WTC11 (cell line): ENCODE measurements around the gene PDIA2. TPM values are rescaled to one million over a fixed set of nuclear protein-coding genes. Genes with fewer than 3 reads are reported as not detected.
A peak's percentile ranks its signal among the peaks of the same experiment; 100 is the strongest.

Source experiments
- ATAC-seq: fragments of 200-7000 bp; cut with Tn5 transposase; 2 replicates; pipeline ENCODE4 v1.10.0; 2021; ENCODE audit warnings: mild to moderate bottlenecking, moderate library complexity
- CTCF ChIA-PET: fragments of 300-600 bp; sonication (Branson Sonifier 250); formaldehyde crosslinking; loops from one replicate; lab custom pipeline; 2021; ENCODE audit warnings: antibody characterized with exemption; lab: Charles Lee
- POLR2A ChIA-PET: fragments of 350-600 bp; sonication (Branson Sonifier 250); formaldehyde crosslinking; loops from one replicate; lab custom pipeline; 2021; ENCODE audit warnings: antibody characterized with exemption; lab: Charles Lee
- DNase-seq: peaks from one replicate; pipeline ENCODE4 v3.0.0; 2021; ENCODE audit warnings: low spot score
- H3K27ac Mint-ChIP-seq: 2 replicates; pipeline ENCODE4 v1.8.0; 2021; ENCODE audit warnings: mixed read lengths
- H3K27me3 Mint-ChIP-seq: 2 replicates; pipeline ENCODE4 v1.8.0; 2021; ENCODE audit warnings: low read depth, mild to moderate bottlenecking, moderate library complexity, mixed read lengths
- H3K36me3 Mint-ChIP-seq: 2 replicates; pipeline ENCODE4 v1.8.0; 2021; ENCODE audit warnings: mixed read lengths
- H3K4me1 Mint-ChIP-seq: 2 replicates; pipeline ENCODE4 v1.8.0; 2022; ENCODE audit warnings: mixed read lengths
- H3K4me3 Mint-ChIP-seq: 2 replicates; pipeline ENCODE4 v1.8.0; 2021; ENCODE audit warnings: mild to moderate bottlenecking, moderate library complexity, mixed read lengths
- H3K9me3 Mint-ChIP-seq: 2 replicates; pipeline ENCODE4 v1.8.0; 2021; ENCODE audit warnings: mixed read lengths
- E2F5 ChIP-seq: sonication (generic); formaldehyde crosslinking; IDR thresholded peaks from 2 replicates; pipeline ENCODE4 v1.8.1; 2022; ENCODE audit warnings: mild to moderate bottlenecking, moderate library complexity, missing genetic modification reagents
- ELF4 ChIP-seq: sonication (generic); formaldehyde crosslinking; IDR thresholded peaks from 2 replicates; pipeline ENCODE4 v1.8.1; 2022; ENCODE audit warnings: low read depth, mild to moderate bottlenecking, moderate library complexity, missing genetic modification reagents
- FOXP4 ChIP-seq: sonication (generic); formaldehyde crosslinking; IDR thresholded peaks from 2 replicates; pipeline ENCODE4 v1.8.0; 2022; ENCODE audit warnings: mild to moderate bottlenecking, missing genetic modification reagents
- NFE2L1 ChIP-seq: sonication (generic); formaldehyde crosslinking; IDR thresholded peaks from 2 replicates; pipeline ENCODE4 v1.8.1; 2023; ENCODE audit warnings: missing genetic modification reagents
- OVOL2 ChIP-seq: fragments of 250-450 bp; sonication (Bioruptor Pico); IDR thresholded peaks from 2 replicates; pipeline ENCODE4 v1.9.0; 2021; ENCODE audit warnings: mild to moderate bottlenecking, borderline replicate concordance
- PRRX2 ChIP-seq: fragments of 250-450 bp; sonication (Bioruptor Pico); IDR thresholded peaks from 2 replicates; pipeline ENCODE4 v1.8.0; 2021; ENCODE audit warnings: mild to moderate bottlenecking
- SMAD4 ChIP-seq: sonication (generic); formaldehyde crosslinking; IDR thresholded peaks from 2 replicates; pipeline ENCODE4 v1.8.0; 2022; ENCODE audit warnings: mild to moderate bottlenecking, missing genetic modification reagents
- TEAD1 ChIP-seq: sonication (generic); formaldehyde crosslinking; IDR thresholded peaks from 2 replicates; pipeline ENCODE4 v1.8.0; 2022; ENCODE audit warnings: mild to moderate bottlenecking, missing genetic modification reagents
- ZNF121 ChIP-seq: sonication (generic); formaldehyde crosslinking; IDR thresholded peaks from 2 replicates; pipeline ENCODE4 v1.8.0; 2023; ENCODE audit warnings: missing genetic modification reagents
- ZNF423 ChIP-seq: fragments of 250-450 bp; sonication (Bioruptor Pico); IDR thresholded peaks from 2 replicates; pipeline ENCODE4 v2.1.2; 2022; ENCODE audit warnings: mild to moderate bottlenecking, moderate library complexity
- total RNA-seq: library from RNA; stranded (reverse); gene quantifications from 3 replicates; pipeline ENCODE4 v1.2.3, GENCODE V29; 2021
- TF ChIP-seq, protein P1 (sequence below): fragments of 250-450 bp; sonication (Bioruptor Pico); IDR thresholded peaks from 2 replicates; pipeline ENCODE4 v1.8.0; 2021; ENCODE audit warnings: mild to moderate bottlenecking
- TF ChIP-seq, protein P2 (sequence below): sonication (generic); formaldehyde crosslinking; IDR thresholded peaks from 2 replicates; pipeline ENCODE4 v1.8.1; 2023; ENCODE audit warnings: mild to moderate bottlenecking, missing genetic modification reagents, moderate library complexity
- TF ChIP-seq, protein P3 (sequence below): sonication (generic); formaldehyde crosslinking; IDR thresholded peaks from 2 replicates; pipeline ENCODE4 v1.8.1; 2022; ENCODE audit warnings: low read depth, missing genetic modification reagents, borderline replicate concordance
- TF ChIP-seq, protein P4 (sequence below): sonication (generic); formaldehyde crosslinking; IDR thresholded peaks from 2 replicates; pipeline ENCODE4 v1.8.0; 2022; ENCODE audit warnings: mild to moderate bottlenecking, missing genetic modification reagents
- TF ChIP-seq, protein P5 (sequence below): fragments of 250-450 bp; sonication (Bioruptor Pico); IDR thresholded peaks from 2 replicates; pipeline ENCODE4 v1.9.0; 2021; ENCODE audit warnings: mild to moderate bottlenecking

PDIA2 gene
- total RNA-seq, 1 experiment from 2014 or later = 2.4 TPM

DNA sequence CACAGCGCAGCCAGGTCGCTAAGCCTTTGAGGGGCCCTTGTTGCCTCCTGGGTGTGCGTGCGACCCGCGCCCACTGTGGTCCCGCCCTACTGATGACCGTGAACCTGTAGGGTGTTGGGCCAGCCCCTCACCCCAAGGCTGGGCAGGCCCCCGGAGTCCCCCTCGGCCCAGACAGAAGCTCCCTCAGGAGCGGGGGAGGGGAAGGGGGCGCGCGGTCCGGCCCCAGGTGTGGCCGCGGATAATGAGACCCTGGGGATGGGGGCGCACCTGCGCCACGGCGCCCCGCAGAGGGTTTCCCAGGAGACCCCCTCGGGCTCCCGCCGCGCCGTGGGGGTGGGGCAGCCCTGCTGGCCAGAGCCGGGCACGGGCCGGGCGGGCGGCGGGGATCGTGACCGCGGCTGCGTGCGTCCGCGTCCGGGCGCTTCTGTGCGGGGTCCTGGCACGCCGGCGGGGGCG lies 2.9 kb upstream of the PDIA2 start:
- Mint-ChIP-seq H3K27me3 (peaks cover 41% of the 10 kb centered on the region), H3K9me3 (no peaks in the 10 kb centered on the region), H3K4me3 (peak overlapping the region; percentile 56; the same call in 1 of the 2 replicates), H3K4me1 (no peaks in the 10 kb centered on the region; the same call in 1 of the 2 replicates), H3K36me3 (no peaks in the 10 kb centered on the region), H3K27ac (no peak overlapping the region)
- CTCF ChIA-PET = interaction anchor here (1.0 to 2.6 kb wide), 5 partner anchors 73 to 214 kb away, joined by 4 to 15 read pairs (median 7); no protein-coding TSS in a partner anchor
- ATAC-seq = no peak
- no peak for DNase-seq
- POLR2A ChIA-PET = interaction anchor here (0.6 kb wide), 1 partner anchor 75 kb away, joined by 3 read pairs; no protein-coding TSS in a partner anchor
- 0 out of 2 replicates have a peak, but pooled peaks have one; percentile 24 for TF ChIP-seq FOXP4 (CRISPR knock-in tag)
- no peak for TF ChIP-seq E2F5 (CRISPR knock-in tag)
- TF ChIP-seq ZNF423 (CRISPR knock-in tag) = peak; percentile 69
- TF ChIP-seq NFE2L1 (CRISPR knock-in tag) = no peak
- TF ChIP-seq, protein P1, sequence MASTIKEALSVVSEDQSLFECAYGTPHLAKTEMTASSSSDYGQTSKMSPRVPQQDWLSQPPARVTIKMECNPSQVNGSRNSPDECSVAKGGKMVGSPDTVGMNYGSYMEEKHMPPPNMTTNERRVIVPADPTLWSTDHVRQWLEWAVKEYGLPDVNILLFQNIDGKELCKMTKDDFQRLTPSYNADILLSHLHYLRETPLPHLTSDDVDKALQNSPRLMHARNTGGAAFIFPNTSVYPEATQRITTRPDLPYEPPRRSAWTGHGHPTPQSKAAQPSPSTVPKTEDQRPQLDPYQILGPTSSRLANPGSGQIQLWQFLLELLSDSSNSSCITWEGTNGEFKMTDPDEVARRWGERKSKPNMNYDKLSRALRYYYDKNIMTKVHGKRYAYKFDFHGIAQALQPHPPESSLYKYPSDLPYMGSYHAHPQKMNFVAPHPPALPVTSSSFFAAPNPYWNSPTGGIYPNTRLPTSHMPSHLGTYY (CRISPR knock-in tag) = no peak

DNA sequence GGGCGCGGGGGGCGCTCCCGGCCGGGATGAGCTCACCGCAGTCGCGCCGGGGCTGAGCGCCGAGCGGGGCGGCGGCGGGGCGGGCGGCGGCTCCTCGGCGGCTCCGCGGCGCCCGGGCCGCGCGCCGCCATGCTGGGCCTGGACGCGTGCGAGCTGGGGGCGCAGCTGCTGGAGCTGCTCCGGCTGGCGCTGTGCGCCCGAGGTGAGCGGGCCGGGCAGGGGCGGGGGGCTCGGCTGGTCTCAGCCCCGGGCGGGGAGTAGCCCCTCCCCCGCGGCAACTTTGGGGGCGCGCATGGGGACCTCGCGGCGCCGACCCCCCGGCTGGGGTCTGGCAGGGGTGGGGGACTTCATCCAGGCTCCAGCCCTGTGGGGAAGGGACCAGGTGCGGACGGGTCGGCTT lies 2.4 kb upstream of the PDIA2 start, which contains the start of gene ARHGDIG:
Gene ARHGDIG, plus strand, starts transcription at position 40 of the 400 bp plus-strand sequence. Its CDS starts 90 bp downstream, at position 130.
- no peaks in the 10 kb centered on the region; the same call in 1 of the 2 replicates for H3K4me1 Mint-ChIP-seq
- DNase-seq = no peak
- no peak within 1 kb of the TSS for H3K27ac Mint-ChIP-seq
- peak; percentile 34 for ATAC-seq
- H3K4me3 Mint-ChIP-seq = peak within 1 kb of the TSS; percentile 60
- H3K27me3 Mint-ChIP-seq = peaks cover 37% of the 10 kb centered on the region
- POLR2A ChIA-PET = interaction anchor here (0.6 kb wide), 1 partner anchor 75 kb away, joined by 3 read pairs; no protein-coding TSS in a partner anchor
- CTCF ChIA-PET = interaction anchor here (1.0 to 2.6 kb wide), 3 partner anchors 72 to 184 kb away, joined by 4 to 15 read pairs (median 11); no protein-coding TSS in a partner anchor
- no peaks in the 10 kb centered on the region for H3K36me3 Mint-ChIP-seq
- TF ChIP-seq, protein P2, sequence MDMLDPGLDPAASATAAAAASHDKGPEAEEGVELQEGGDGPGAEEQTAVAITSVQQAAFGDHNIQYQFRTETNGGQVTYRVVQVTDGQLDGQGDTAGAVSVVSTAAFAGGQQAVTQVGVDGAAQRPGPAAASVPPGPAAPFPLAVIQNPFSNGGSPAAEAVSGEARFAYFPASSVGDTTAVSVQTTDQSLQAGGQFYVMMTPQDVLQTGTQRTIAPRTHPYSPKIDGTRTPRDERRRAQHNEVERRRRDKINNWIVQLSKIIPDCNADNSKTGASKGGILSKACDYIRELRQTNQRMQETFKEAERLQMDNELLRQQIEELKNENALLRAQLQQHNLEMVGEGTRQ = no peak
- TF ChIP-seq, protein P3, sequence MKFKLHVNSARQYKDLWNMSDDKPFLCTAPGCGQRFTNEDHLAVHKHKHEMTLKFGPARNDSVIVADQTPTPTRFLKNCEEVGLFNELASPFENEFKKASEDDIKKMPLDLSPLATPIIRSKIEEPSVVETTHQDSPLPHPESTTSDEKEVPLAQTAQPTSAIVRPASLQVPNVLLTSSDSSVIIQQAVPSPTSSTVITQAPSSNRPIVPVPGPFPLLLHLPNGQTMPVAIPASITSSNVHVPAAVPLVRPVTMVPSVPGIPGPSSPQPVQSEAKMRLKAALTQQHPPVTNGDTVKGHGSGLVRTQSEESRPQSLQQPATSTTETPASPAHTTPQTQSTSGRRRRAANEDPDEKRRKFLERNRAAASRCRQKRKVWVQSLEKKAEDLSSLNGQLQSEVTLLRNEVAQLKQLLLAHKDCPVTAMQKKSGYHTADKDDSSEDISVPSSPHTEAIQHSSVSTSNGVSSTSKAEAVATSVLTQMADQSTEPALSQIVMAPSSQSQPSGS (CRISPR knock-in tag) = no peak
- TF ChIP-seq ELF4 (CRISPR knock-in tag) (no peak), TEAD1 (CRISPR knock-in tag) (no peak), FOXP4 (CRISPR knock-in tag) (no peak), OVOL2 (CRISPR knock-in tag) (no peak), SMAD4 (CRISPR knock-in tag) (no peak), PRRX2 (CRISPR knock-in tag) (no peak), ZNF121 (CRISPR knock-in tag) (no peak)
- TF ChIP-seq, protein P4, sequence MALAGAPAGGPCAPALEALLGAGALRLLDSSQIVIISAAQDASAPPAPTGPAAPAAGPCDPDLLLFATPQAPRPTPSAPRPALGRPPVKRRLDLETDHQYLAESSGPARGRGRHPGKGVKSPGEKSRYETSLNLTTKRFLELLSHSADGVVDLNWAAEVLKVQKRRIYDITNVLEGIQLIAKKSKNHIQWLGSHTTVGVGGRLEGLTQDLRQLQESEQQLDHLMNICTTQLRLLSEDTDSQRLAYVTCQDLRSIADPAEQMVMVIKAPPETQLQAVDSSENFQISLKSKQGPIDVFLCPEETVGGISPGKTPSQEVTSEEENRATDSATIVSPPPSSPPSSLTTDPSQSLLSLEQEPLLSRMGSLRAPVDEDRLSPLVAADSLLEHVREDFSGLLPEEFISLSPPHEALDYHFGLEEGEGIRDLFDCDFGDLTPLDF = no peak
- TF ChIP-seq, protein P5, sequence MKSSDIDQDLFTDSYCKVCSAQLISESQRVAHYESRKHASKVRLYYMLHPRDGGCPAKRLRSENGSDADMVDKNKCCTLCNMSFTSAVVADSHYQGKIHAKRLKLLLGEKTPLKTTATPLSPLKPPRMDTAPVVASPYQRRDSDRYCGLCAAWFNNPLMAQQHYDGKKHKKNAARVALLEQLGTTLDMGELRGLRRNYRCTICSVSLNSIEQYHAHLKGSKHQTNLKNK = no peak
- TF ChIP-seq, all 79 proteins: peak for 0
- H3K9me3 Mint-ChIP-seq = no peaks in the 10 kb centered on the region
